NCI-H1105 (cell line): Measurements from ENCODE around the gene CDIP1.

Experiments
- DNase-seq: peaks from one replicate; lab custom pipeline; 2025; lab: John Stamatoyannopoulos, UW

Gene CDIP1

DNA sequence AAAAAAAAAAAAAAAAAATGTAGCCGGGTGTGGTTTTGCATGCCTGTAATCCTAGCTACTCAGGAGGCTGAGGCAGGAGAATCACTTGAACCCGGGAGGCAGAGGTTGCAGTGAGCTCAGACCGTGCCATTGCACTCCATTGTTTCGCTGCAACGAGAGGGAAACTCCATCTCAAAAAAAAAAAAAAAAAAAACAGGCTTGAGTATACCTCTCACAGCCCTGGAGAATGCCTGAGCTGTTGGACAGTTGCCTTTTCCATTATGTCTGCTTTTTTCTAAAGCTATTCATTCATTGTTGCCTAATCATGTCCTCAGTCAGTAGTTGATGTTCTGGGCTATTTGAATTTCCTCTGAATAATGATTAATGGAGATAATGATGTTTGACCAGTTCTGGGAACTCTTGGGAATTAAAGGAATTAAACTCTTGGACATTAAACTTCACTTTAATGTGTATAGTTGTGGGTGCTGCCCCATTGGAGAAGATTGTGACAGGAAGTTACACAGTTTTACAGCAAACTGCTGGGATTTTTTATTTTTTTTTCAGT, 50.5 kb downstream of the CDIP1 start:
- no peak for DNase-seq

DNA sequence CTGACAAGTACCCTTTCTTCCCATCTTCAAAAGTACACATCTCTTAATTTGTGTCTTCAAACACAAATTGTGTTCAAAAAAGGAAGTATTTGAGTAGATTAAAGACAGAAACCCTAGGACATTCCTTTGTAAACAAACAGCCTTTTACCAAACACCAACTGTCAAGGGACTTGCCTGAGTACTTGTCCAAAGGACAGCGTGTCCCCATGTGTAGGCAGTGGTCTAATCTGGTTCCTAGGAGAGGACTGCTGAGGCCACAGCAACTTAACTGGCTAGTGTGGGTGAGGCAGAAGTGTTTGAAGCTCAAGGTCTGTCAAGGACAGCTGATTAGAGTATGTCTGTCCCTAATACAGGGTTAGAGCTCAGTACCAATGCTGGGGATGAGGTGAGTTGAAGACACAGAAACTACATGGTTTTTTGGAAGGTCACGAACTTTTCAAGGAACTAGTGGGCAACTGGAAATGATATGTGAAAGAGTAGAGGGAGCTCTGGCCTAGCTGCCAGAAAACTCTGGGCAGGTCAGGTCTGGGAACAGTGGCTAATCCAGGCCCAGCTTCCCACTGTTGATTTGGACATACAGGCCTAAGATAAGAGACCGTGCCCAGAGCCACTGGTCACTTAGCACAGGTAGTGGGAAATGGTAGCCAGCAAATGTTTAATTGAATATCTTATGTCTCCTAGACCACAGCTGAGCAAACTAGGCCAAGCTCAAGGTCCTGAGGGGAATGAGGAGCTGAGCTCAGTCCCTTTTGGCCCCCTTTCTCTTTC, 52.3 kb downstream of the CDIP1 start:
- DNase-seq: no peak

DNA sequence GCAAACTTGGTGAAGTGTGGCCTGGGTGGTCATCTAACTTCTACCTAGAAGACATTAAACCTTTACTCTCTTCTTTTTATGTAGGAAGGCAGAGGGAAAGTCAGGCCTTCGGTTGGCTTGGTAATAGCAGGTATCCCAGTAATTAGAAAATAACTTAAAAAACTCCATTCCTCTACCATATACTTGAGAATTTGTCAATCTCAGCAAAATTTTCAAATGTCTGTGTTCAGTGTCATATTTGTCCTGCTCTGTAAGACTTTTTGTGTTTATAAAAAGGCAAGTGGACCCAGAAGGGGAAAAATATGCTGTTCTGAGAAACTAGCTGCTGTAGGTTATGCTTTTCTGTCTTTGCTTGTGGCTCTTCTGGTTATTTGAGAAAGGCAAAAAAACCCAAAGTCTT, 56.6 kb downstream of the CDIP1 start:
- no peak for DNase-seq

DNA sequence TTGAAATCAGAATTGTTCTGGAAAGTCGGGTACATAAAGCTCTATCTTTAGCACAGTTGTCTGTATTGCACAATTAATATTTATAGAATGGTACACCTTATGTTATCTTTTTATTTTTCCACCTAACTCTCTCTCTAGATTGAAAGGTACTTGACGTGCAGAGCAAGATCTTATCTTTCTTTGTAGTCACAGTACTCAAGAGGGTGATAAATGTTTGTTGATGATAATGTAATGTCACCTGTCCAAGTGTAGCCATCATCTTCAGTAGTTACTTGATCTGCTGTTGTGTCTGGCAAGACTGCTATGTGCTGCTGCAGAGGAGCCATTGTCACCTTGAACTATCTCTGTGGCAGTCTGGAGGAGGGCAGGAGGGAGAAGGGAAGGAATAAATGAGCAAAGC, 57.0 kb downstream of the CDIP1 start:
- DNase-seq: no peak

DNA sequence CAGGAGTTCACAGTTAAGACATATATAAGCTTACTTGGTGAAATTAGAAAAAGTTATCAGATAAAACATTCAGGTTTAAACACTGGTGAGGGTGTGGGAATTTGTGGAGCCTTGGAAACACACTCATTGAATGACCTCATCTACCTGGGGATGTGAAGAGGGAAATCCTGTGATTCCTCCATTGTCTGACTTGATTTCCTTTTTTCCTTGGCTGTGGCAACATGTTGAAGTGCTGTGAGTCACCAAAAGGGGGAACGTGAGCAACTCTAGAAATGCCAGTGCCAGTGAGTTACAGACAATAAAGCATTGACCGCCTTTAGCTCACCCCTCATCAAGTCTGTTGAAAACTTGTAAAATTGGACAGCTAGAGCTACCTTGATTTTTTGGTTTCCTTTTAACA, 60.6 kb downstream of the CDIP1 start:
- DNase-seq: no peak

DNA sequence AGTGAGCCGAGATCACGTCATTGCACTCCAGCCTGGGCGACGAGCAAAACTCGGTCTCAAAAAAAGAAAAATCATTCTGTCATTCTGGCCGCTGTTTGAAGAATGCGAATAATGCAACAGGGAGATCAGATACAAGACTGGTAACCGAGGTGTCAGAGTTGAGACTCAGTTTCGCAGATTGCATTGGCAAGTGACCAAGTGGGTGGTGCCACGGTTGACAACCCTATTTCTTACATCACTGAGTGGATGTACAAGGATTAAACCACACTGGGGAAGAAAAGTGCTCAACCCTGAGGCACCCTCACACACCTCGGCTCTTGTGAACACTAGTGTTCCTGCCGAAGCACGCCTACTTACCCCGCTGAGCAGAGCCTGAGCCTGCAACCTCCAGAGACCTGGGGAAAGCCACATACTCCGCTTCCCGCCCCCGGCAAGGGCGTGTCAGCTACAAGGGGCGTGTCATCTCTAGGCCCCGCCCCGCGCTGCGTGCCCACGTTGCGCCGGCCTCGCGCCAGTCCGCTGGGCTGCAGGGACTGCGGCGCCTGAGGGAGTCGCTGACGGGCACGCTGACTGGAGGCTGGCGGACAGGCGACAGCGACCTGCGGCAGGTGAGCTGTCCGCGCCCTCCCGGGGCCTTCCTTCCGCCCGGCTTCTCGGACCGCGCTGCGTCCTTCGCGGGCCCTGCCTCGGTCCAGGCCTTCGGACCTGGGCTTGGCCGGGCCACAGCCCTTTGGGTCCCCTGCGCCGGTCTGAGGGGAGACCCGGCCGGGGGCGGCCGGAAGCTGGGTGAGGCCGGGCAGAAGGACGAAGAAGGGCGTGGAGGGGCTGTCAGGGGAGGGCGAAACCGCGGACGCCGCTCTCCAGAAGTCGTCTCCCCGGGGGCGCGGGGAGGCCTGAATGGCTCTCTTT, 62.4 kb downstream of the CDIP1 start, which contains the start of gene HMOX2:
Gene HMOX2, plus strand, starts transcription at position 519 of the 909 bp plus-strand sequence. CDS start 29,127 bp downstream, outside the sequence.
- DNase-seq: peak; percentile 73

DNA sequence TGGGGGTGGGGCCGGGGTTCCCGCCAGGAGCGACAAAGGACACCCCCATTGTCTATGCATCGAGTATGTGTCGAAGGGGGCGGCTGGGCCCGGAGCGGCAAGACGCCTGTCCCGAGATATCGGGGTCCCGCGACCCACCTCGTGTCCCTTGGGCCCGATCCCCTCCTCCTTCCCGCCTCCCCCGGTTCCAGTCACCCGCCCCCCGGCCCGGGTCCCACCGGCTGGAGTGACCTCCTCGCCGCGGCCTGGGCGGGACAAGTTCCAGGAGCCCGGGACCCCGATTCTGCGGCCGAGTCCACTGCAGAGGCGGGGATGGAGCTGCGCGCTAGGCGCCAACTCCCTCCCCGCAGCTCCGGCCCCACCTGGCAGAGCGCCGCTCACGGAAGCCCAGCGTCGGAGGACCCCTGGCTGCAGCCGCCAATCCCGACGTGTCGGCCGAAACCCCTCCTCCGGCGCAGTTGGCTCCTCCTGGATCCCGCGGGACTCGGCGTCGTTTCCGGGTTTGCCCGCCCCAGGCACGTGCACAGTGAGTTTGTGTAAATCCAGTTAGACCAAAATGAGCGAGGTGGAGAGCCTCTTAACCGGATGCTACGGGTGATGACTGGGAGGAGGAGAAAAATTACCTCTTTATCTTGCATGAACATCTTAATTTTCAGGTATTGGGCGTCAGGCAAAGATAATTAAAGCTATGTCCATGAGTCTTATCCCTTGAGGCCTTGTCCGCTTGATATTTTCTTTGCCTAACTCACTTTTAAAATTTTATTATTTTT, 64.2 kb downstream of the CDIP1 start, which contains the start of gene NMRAL1:
Gene NMRAL1, minus strand, starts transcription at position 434 of the 770 bp plus-strand sequence. CDS start 493 bp downstream, outside the sequence.
- no peak for DNase-seq

DNA sequence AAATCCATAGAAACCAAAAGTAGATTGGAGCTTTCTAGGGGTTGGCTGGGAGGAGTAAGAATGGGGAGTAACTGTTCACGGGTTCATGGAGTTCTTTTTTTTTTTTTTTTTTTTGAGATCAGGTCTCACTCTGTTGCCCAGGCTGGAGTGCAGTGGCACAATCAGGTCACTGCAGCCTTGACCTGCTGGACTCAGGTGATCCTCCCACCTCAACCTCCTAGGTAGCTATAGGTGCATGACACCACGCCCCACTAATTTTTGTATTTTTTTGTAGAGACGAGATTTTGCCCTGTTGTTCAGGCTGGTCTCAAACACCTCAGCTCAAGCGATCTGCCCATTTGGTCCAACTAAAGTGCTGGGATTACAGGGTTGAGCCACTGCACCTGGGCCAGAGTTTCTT, 65.7 kb downstream of the CDIP1 start:
- no peak for DNase-seq

DNA sequence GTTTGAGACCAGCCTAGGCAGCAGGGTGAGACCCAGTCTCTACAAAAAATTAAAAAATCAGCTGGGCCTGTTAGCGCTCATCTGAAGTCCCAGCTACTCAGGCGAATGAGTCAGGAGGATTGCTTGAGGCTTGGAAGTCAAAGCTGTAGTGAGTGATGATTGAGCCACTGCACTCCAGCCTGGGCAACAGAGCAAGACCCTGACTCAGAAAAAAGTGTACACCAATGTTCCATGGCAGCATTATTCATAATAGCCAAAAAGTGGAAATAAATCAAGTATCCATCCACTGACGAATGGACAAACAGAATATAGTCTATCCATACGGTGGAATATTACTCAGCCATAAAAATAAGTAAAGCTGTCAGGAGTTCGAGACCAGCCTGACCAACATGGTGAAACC, 66.7 kb downstream of the CDIP1 start:
- DNase-seq: no peak

DNA sequence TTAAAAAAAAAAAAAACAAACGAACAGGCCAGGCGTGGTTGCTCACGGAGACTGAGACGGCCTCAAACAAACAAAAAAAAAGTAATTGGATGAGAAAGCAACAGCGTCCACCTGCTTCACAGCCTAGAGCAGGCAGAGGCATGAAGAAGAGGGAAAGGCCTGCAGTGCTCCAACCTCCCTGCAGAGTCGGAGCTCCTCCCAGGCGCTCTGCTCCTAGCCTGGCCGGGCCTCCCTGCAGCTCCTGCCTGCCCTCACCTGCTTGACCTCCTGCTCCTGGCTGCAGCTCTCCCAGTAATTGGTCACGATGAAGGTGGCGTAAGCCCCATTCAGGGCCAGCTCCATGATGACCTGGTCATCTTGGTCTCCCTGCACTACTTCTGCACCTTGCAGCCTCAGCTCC, 69.6 kb downstream of the CDIP1 start:
- DNase-seq: no peak

DNA sequence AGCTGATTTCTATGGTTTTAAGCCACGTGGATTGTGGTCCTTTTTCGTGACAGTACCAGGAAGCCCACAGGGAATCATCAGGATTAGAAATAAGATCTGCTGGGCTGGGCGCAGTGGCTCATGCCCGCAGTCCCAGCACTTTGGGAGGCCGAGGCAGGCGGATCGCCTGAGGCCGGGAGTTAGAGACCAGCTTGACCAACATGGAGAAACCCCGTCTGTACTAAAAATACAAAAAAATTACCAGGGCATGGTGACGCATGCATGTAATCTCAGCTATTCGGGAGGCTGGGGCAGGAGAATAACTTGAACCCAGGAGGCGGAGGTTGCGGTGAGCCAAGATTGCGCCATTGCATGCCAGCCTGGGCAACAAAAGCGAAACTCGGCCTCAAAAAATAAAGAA, 70.7 kb downstream of the CDIP1 start:
- DNase-seq: no peak

DNA sequence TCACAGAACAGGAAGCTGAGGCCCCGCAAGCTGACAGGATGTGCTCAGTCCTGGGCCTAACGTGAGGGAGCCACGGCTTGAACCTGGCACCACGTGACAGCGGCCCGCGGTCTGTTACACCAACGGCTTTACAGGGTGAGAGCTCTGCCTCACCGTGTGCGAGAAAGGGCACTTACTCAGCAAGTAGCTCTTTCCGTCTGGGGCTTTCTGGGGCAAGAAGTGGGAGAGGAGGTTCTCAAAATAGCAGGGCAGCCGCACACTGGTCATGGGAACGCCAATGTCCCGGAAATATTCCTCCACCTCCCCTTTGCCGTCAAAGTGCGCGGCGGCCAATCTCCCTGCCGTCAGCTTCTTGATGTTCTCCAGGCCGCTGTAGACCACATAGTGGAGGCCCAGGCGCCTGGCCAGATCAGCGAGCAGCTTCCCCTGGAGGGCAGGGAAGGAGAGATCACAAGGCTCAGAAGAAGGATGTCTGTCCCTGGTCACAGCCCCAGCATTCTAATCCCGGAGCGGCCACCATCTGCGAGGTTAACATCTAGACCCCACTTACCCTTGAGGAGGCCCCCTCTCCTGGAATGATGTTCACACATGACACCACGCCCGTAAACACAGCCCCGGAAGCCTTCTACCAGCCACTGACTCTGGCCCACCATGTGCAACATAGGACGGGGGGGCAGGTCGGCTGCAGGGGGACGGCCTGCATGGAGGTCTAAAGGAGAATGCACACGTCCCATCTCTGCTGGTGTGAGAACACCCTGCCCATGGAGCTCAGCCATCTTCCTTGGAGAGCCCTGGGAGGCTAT, 72.4 kb downstream of the CDIP1 start:
- no peak for DNase-seq

DNA sequence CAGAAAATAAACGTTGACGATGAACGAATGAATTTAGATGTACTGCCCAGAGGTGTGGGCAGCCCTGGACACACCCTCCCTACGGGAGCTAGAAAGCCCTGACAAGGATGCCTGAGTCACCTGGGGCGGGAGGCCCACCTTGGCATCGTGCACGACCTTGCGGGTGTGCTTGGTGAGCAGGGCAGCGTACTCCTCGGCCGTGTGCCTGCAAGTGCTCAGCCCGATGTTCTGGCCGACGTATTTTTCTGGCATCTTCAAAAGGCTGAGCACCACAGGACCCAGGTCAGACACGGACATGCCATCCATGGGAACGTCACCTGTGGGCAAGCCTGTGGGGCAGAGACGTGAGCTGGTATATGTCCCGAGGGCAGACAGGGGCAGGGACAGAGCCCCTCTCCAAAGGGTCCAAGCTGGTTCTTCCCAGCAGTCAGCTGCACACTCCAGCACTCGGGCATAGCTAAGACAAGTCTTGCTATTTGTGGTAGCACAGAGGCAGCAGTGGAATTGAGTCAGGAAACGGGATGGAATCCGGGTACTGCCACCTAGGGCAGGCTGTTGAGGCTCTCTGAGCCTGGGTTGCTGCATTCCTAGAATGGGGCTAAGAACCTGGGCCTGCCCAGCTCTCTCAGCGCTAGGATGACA, 74.9 kb downstream of the CDIP1 start:
- DNase-seq: no peak

DNA sequence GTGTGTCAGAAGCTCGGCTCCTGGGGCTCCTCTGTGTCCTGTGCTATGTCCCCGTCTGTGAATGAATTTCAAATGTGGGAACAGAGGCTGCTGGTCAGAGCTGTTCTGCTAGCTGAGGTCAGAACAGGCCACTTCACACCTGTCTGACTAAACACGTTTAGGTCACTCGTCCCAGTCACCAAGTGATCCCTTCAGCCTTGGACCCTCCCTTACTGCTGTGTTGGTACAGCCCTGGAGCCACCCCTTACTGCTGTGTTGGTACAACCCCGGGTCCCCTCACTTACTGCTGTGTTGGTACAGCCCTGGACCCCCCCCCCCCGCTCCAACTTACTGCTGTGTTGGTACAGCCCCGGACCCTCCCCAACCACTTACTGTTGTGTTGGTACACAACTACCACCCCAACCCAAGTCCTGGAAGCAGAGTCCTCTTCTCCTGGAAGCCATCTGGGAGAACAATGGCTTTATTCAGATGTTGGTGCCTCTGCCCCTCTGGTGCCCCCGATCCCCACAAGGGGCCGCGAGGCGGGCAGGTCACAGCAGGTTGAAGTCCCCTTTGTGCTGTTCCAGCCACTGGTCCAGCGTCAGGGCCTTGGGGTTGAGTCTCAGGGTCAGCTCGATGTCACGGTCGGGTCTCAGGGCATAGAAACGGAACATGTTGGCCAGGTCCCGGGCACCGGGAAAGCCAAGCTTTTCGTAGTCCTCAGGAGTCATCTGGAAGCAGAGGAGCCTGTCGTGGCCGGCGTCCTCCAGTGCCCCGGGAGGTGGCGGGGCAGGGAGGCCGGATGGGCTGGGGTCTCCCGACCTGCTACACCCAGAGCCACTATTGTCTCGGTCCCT, 77.1 kb downstream of the CDIP1 start:
- no peak for DNase-seq

DNA sequence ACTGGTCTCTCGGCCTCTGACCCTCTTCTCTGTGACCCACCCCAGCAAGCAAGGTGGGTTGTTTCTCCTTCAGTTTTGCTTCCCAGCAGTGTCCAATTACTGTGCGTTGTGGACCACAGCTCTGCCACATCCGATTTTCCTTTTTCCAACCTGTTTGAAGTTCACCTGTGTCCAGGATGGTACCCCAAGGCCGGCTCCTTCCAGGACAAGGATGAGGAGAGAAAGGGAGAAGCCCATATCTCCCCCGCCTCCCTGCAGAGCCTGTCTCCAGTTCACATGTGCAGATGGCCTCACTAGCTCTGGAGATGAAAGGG, 77.7 kb downstream of the CDIP1 start:
- DNase-seq: no peak
